ENCODE results near the gene COL4A1. TPM values are rescaled to one million over a fixed set of nuclear protein-coding genes. Genes with fewer than 3 reads are reported as not detected.

The COL4A1 gene
- total and polyA plus RNA-seq, 2 of the 13 experiments (the other 11 are each of a cell fraction or from before 2014, with no cell fraction given): not detected

DNA sequence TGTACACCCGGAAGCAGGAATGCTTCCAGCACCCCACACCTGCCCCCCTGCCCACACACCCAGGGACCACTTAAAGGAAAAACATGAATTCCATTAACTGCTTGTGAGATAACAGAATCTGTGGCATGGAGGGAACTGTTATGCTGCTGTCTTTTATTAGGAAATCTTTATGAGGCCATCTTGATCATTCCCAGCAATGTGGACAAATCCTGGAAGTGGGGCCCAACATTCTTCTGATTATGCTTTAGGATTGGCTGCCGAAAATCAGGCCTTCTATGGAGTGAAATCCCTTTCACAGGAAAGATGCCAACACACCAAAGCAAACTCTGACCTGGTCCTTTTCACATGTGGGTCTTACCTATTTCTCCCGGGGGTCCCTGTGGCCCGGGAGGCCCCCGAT, 114.5 kb downstream of the COL4A1 start:
- ChIA-PET CTCF (ENCODE audit: low intra/inter-chr PET ratio, low total read pairs) (no interaction called here), POLR2A (no interaction called here)
- H4K20me1 ChIP-seq (ENCODE audit: insufficient read depth, low read length): no peaks in the 10 kb centered on the region
- no peak overlapping the region for H3K9ac ChIP-seq (ENCODE audit: insufficient read depth, low read depth, low read length)
- FAIRE-seq (no peak), DNase-seq (ENCODE audit: low spot score) (no peak), ATAC-seq (no peak)
- H3K9me3 ChIP-seq (ENCODE audit: low read length): no peaks in the 10 kb centered on the region
- H2AFZ ChIP-seq (ENCODE audit: low read length): no peak overlapping the region
- TF ChIP-seq HBP1 (CRISPR knock-in tag; IDR thresholded peaks at IDR 0.05; ENCODE audit: low read depth) (no peak), YEATS4 (CRISPR knock-in tag; IDR thresholded peaks at IDR 0.05; ENCODE audit: borderline replicate concordance) (no peak), ZFP90 (CRISPR knock-in tag; IDR thresholded peaks at IDR 0.05; ENCODE audit: borderline replicate concordance) (no peak), CERS6 (CRISPR knock-in tag; IDR thresholded peaks at IDR 0.05) (no peak), ZNF512B (CRISPR knock-in tag; IDR thresholded peaks at IDR 0.05; ENCODE audit: borderline replicate concordance) (no peak)
- intact Hi-C loops (cut with micrococcal nuclease; ENCODE audit: unreplicated experiment): no loop called here
- in situ Hi-C loops (cut with HindIII; ENCODE audit: extremely low pct_ligation_motif_present, low pct_unique_long_range_greater_than_20kb): no loop called here
- no peak overlapping the region for H3K27ac ChIP-seq (ENCODE audit: extremely low read length, insufficient read depth, low read length)
- no peak overlapping the region for H3K4me3 ChIP-seq (replicated peaks in 1 of 3; ENCODE audit: insufficient read depth in 1 of 3, low read depth in 2 of 3, low read length in 3 of 3)
- H3K4me1 ChIP-seq (ENCODE audit: insufficient read depth, low read length): peaks cover 15% of the 10 kb centered on the region
- no peak overlapping the region for H3K4me2 ChIP-seq (ENCODE audit: low read depth, low read length)
- peaks cover 0 to 16% of the 10 kb centered on the region in 2 experiments; a peak in 1 of 5 replicates for H3K27me3 ChIP-seq (ENCODE audit: control insufficient read depth in 1 of 2, insufficient read depth in 2 of 2, low read length in 2 of 2)
- BruUV-seq (replicated peaks): no TSS peak
- no peaks in the 10 kb centered on the region for H3K79me2 ChIP-seq (ENCODE audit: insufficient read depth, low read length)
- no peaks in the 10 kb centered on the region for H3K36me3 ChIP-seq (replicated peaks in 1 of 2; ENCODE audit: control insufficient read depth in 1 of 2, insufficient read depth in 2 of 2, low read length in 2 of 2)
- WGBS (ENCODE audit: low lambda C conversion rate): 33% methylated on average over 5 of the region's 5 CpGs
